A673 (cell line): ENCODE data around the gene ZFP36.

Source experiments
- CTCF ChIP-seq: fragments of 300-800, 200-600 bp; sonication (generic); conservative IDR thresholded peaks from 2 replicates; pipeline ENCODE4 v1.5.1; 2017; ENCODE audit warnings: low read depth, mild to moderate bottlenecking, antibody characterized with exemption, low read length, moderate library complexity, mixed read lengths
- EZH2 ChIP-seq: fragments of 200-600 bp; sonication (generic); IDR thresholded peaks from 2 replicates; pipeline ENCODE4 v1.6.1; 2017; ENCODE audit warnings: borderline replicate concordance, low read depth, mild to moderate bottlenecking, mixed read lengths, antibody characterized with exemption, low read length; ENCODE audit not compliant: poor library complexity, severe bottlenecking

- TF ChIP-seq CTCF (no peak), EZH2 (no peak)
These were observed 31.8 kb downstream of the ZFP36 start for GRCh38 chr19:39438270-39438934.
